Measurements from ENCODE around the gene DIAPH2.
A peak's percentile ranks its signal among the peaks of the same experiment; 100 is the strongest.
"Not testable (repeated sequence)": the region's sequence is repeated elsewhere in the genome, so short reads cannot be mapped to it uniquely, and the experiment has no call there.

Gene DIAPH2

DNA sequence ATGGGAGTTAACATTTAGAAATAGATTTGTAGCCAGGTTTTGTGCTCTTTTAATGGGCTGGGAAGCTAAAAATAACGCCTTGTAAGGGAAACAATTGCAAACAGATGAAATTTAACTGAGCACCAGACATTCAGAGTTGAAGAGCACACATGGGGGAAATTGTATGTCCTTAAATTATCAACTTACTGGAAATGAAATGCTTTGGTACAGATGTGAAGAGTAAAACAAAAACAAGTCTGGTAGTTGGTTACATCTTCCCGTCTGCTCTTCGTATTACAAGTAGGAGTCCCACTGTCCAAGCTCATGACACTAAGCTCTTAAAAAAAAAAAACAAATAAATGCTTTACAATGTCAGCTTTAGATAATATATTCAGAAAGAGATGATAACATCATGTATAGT, 139.5 kb downstream of the DIAPH2 start:
- Histone ChIP-seq H3K27me3 (ENCODE audit: control insufficient read depth, insufficient read depth, low read length) (no peaks in the 10 kb centered on the region), H3K27ac (ENCODE audit: low read depth, low read length) (no peak overlapping the region), H3K9ac (ENCODE audit: low read depth, low read length) (no peak overlapping the region), H3K36me3 (ENCODE audit: control insufficient read depth, insufficient read depth, low read length) (no peaks in the 10 kb centered on the region), H3K4me1 (ENCODE audit: control insufficient read depth, insufficient read depth, low read length) (peaks cover 10% of the 10 kb centered on the region), H3K9me3 (ENCODE audit: control insufficient read depth, insufficient read depth, low read length) (no peaks in the 10 kb centered on the region), H3K4me3 (ENCODE audit: low read depth, low read length) (no peak overlapping the region)

DNA sequence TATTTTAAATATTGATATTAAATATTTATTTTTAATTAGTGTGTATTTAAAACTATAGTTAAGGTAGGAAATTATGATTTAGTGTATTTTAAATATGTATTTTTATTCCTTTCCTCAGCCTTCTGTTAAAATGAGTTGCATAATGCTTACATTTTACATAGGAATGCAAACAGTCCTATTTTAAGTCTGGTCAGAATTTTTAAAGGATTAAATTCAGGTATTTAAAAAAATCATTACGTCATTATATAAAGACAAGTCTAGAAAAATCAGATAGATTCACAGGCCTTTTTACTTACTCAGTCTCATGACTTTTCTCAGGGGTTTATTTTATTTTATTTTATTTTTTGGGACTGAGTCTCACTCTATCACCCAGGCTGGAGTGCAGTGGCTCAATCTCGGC, 148.7 kb downstream of the DIAPH2 start:
- Histone ChIP-seq H3K4me3 (ENCODE audit: low read depth, low read length) (no peak overlapping the region), H3K4me1 (ENCODE audit: control insufficient read depth, insufficient read depth, low read length) (peaks cover 20% of the 10 kb centered on the region), H3K36me3 (ENCODE audit: control insufficient read depth, insufficient read depth, low read length) (no peaks in the 10 kb centered on the region), H3K27ac (ENCODE audit: low read depth, low read length) (no peak overlapping the region), H3K9ac (ENCODE audit: low read depth, low read length) (no peak overlapping the region), H3K9me3 (ENCODE audit: control insufficient read depth, insufficient read depth, low read length) (no peaks in the 10 kb centered on the region), H3K27me3 (ENCODE audit: control insufficient read depth, insufficient read depth, low read length) (no peaks in the 10 kb centered on the region)

DNA sequence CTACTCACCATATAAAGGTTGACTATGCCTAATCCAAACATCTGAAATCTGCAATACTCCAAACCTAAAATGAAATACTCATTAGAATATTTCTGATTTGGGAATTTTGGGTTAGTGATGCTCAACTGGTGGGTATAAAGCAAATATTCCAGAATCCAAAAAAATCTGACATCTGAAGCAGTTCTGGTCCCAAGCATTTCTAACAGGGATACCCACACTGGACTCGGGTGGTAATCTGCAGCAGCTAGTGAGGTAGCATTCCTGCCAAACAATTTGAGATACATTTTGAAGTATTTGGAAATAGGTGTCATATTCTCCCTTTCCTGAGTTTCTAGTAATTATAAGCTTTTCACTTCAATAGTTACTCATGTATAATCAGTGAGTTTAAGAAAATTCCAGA, 149.5 kb downstream of the DIAPH2 start:
- Histone ChIP-seq H3K9me3 (ENCODE audit: control insufficient read depth, insufficient read depth, low read length) (no peaks in the 10 kb centered on the region), H3K9ac (ENCODE audit: low read depth, low read length) (no peak overlapping the region), H3K4me1 (ENCODE audit: control insufficient read depth, insufficient read depth, low read length) (peaks cover 24% of the 10 kb centered on the region), H3K27ac (ENCODE audit: low read depth, low read length) (no peak overlapping the region), H3K36me3 (ENCODE audit: control insufficient read depth, insufficient read depth, low read length) (no peaks in the 10 kb centered on the region), H3K4me3 (ENCODE audit: low read depth, low read length) (no peak overlapping the region), H3K27me3 (ENCODE audit: control insufficient read depth, insufficient read depth, low read length) (no peaks in the 10 kb centered on the region)

DNA sequence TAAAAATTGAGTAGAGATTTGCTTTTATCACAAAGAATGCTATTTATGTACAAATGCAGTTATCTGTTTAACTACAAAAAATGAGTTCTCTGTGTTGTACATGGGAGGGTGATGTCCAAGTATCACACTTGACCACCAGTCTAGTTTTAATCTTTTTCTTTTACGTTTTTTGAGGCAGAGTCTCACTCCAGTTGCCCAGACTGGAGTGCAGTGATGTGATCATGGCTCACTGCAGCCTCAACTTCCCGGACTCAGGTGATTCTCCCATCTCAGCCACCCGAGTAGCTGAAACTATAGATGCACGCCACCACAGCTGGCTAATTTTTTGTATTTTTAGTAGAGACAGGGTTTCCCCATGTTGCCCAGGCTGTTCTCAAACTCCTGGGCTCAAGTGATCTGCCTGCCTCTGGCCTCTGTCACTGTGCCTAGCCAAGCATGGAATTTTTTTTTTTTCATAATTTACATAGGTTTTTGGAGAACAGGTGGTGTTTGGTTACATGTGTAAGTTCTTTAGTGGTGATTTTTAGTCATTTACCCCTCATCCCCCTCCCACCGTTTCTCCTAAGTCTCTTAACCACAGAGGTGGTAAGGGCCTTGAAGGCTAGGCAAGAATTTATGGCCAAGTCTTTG, 151.1 kb downstream of the DIAPH2 start:
- Histone ChIP-seq H3K4me1 (ENCODE audit: control insufficient read depth, insufficient read depth, low read length) (peaks cover 24% of the 10 kb centered on the region), H3K27me3 (ENCODE audit: control insufficient read depth, insufficient read depth, low read length) (no peaks in the 10 kb centered on the region), H3K27ac (ENCODE audit: low read depth, low read length) (no peak overlapping the region), H3K9me3 (ENCODE audit: control insufficient read depth, insufficient read depth, low read length) (no peaks in the 10 kb centered on the region), H3K4me3 (ENCODE audit: low read depth, low read length) (no peak overlapping the region), H3K9ac (ENCODE audit: low read depth, low read length) (no peak overlapping the region), H3K36me3 (ENCODE audit: control insufficient read depth, insufficient read depth, low read length) (no peaks in the 10 kb centered on the region)

DNA sequence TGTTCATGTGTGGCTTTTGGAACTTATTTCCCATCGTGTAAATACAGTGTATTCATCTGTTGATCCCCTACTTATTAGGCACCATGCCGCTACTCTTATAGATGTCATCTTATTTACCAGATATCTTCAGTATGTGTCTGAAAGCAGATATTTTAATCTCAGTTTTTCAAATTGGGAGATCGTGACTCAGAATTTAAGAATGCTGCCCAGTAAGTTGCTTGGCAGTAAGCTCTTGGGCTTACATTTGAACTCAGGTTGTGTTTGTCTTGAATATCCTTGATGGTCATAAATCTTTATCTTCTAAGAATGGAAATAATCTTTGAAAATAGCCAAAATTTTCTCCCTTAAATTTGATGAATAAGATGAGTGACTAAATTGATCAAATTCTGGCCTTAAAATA, 153.2 kb downstream of the DIAPH2 start:
- Histone ChIP-seq H3K9me3 (ENCODE audit: control insufficient read depth, insufficient read depth, low read length) (no peaks in the 10 kb centered on the region), H3K4me1 (ENCODE audit: control insufficient read depth, insufficient read depth, low read length) (peaks cover 43% of the 10 kb centered on the region), H3K36me3 (ENCODE audit: control insufficient read depth, insufficient read depth, low read length) (no peaks in the 10 kb centered on the region), H3K27ac (ENCODE audit: low read depth, low read length) (no peak overlapping the region), H3K27me3 (ENCODE audit: control insufficient read depth, insufficient read depth, low read length) (no peaks in the 10 kb centered on the region), H3K4me3 (ENCODE audit: low read depth, low read length) (no peak overlapping the region), H3K9ac (ENCODE audit: low read depth, low read length) (no peak overlapping the region)

DNA sequence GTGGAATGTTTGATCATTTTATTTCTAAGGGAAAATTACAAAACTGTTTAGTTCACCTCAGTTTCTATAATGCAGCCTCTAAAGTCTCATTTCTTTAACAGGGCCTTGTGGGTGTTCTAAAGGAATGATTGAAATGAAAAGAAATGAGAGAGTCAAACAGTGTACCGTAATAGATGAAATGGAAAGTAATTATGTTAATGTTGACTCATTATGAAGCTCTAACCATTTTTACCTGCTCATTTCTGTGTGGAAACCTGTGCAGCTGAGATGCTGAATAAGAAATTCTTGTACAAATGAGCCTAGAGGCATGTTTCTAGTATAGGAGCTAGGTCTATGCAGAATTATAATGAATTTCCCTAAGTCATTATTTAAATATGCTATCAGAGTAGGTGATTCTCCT, 153.9 kb downstream of the DIAPH2 start:
- no peak overlapping the region for H3K9ac ChIP-seq (ENCODE audit: low read depth, low read length)
- no peaks in the 10 kb centered on the region for H3K9me3 ChIP-seq (ENCODE audit: control insufficient read depth, insufficient read depth, low read length)
- no peak overlapping the region for H3K27ac ChIP-seq (ENCODE audit: low read depth, low read length)
- H3K36me3 ChIP-seq (ENCODE audit: control insufficient read depth, insufficient read depth, low read length): no peaks in the 10 kb centered on the region
- H3K4me1 ChIP-seq (ENCODE audit: control insufficient read depth, insufficient read depth, low read length): peaks cover 49% of the 10 kb centered on the region
- H3K4me3 ChIP-seq (ENCODE audit: low read depth, low read length): no peak overlapping the region
- no peaks in the 10 kb centered on the region for H3K27me3 ChIP-seq (ENCODE audit: control insufficient read depth, insufficient read depth, low read length)

DNA sequence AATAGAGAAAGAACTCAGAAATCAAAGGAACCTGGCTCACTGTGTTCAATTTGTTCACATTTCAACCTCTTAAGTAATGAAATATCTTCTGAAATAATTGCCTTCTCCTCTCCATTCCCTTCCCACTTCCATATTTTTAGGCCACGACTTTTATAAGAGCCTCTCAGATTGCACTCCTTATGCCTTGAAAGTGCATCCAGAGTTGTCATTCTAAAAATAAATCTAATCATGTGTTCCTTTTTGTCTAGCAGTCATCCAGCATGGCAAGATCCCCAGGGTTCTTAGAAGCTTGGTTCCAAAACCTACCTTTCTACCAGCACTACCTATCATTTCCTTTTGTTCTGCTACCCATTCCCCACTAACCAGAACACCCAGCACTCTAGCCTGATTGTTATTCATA, 156.7 kb downstream of the DIAPH2 start:
- peak overlapping the region; percentile 50 for H3K27ac ChIP-seq (ENCODE audit: low read depth, low read length)
- peaks cover 53% of the 10 kb centered on the region for H3K4me1 ChIP-seq (ENCODE audit: control insufficient read depth, insufficient read depth, low read length)
- H3K9me3 ChIP-seq (ENCODE audit: control insufficient read depth, insufficient read depth, low read length): no peaks in the 10 kb centered on the region
- no peaks in the 10 kb centered on the region for H3K27me3 ChIP-seq (ENCODE audit: control insufficient read depth, insufficient read depth, low read length)
- no peak overlapping the region for H3K9ac ChIP-seq (ENCODE audit: low read depth, low read length)
- no peaks in the 10 kb centered on the region for H3K36me3 ChIP-seq (ENCODE audit: control insufficient read depth, insufficient read depth, low read length)
- H3K4me3 ChIP-seq (ENCODE audit: low read depth, low read length): no peak overlapping the region

DNA sequence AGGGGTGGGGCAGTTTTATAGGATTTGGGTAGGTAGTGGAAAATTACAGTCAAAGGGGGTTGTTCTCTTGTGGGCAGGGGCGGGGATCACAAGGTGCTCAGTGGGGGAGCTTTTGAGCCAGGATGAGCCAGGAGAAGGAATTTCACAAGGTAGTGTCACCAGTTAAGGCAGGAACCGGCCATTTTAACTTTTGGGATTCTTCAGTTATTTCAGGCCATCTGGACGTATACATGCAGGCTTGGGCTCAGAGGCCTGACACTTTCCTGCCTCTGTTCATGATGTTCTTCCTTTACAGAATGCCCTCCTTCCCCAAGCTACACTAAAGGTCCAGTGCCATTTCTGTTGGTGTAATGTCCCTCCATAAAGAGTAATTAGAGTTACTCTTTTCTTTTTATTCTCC, 157.2 kb downstream of the DIAPH2 start:
- Histone ChIP-seq H3K27ac (ENCODE audit: low read depth, low read length) (peak overlapping the region; percentile 56), H3K4me3 (ENCODE audit: low read depth, low read length) (peak overlapping the region; percentile 14; the same call in 1 of the 2 replicates), H3K4me1 (ENCODE audit: control insufficient read depth, insufficient read depth, low read length) (peaks cover 59% of the 10 kb centered on the region), H3K9ac (ENCODE audit: low read depth, low read length) (0 out of 2 replicates have a peak overlapping the region, but pooled peaks have one; percentile 30)
- not testable (repeated sequence) for H3K36me3 ChIP-seq (ENCODE audit: control insufficient read depth, insufficient read depth, low read length); H3K9me3 ChIP-seq (ENCODE audit: control insufficient read depth, insufficient read depth, low read length); H3K27me3 ChIP-seq (ENCODE audit: control insufficient read depth, insufficient read depth, low read length)

DNA sequence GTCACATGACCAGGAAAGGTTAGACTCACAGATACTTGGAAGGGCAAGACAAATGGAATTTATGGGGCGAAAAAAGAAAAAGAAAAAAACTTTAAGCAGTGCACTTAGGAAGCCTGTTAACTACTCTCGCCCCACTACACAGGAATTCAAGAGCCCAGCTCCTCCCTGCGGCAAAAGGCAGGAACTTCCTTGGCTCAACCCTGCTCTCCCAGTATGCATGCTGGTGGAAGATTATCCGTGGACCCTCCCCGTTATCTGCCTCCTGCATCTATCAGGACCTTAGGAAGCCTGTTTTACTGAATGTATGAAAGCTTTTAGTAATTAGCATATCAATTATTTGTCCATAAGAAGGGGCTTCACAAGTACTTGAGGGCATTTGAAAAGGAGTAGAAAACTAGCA, 158.9 kb downstream of the DIAPH2 start:
- no peak overlapping the region for H3K27ac ChIP-seq (ENCODE audit: low read depth, low read length)

DNA sequence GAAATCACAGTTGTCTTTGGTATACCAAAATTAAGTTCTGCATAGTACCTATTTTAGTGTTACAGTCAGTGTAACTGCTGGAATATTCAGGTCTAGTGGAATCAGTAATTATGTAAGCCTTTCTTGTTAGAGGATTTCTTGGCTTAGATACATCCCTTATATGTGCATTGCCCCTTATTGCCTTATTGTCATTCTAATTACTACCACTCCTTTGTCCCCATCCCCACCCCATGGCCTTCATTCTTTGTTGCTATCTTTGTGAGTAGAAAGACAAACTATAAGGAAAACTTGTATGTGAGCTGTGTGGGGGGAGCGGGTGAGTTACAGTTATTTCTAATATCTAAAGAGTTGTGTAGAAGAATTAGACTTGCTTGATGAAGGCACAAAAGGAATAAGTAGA, 162.2 kb downstream of the DIAPH2 start:
- no peaks in the 10 kb centered on the region for H3K27me3 ChIP-seq (ENCODE audit: control insufficient read depth, insufficient read depth, low read length)
- H3K9ac ChIP-seq (ENCODE audit: low read depth, low read length): no peak overlapping the region
- H3K4me1 ChIP-seq (ENCODE audit: control insufficient read depth, insufficient read depth, low read length): peaks cover 47% of the 10 kb centered on the region
- 0 out of 2 replicates have a peak overlapping the region, but pooled peaks have one; percentile 4 for H3K4me3 ChIP-seq (ENCODE audit: low read depth, low read length)
- H3K36me3 ChIP-seq (ENCODE audit: control insufficient read depth, insufficient read depth, low read length): no peaks in the 10 kb centered on the region
- no peak overlapping the region for H3K27ac ChIP-seq (ENCODE audit: low read depth, low read length)
- no peaks in the 10 kb centered on the region for H3K9me3 ChIP-seq (ENCODE audit: control insufficient read depth, insufficient read depth, low read length)

More for the DNA sequence above, 158.9 kb downstream of the DIAPH2 start:
- H3K36me3 ChIP-seq (ENCODE audit: control insufficient read depth, insufficient read depth, low read length): no peaks in the 10 kb centered on the region
- H3K27me3 ChIP-seq (ENCODE audit: control insufficient read depth, insufficient read depth, low read length): no peaks in the 10 kb centered on the region
- H3K4me3 ChIP-seq (ENCODE audit: low read depth, low read length): no peak overlapping the region
- no peaks in the 10 kb centered on the region for H3K9me3 ChIP-seq (ENCODE audit: control insufficient read depth, insufficient read depth, low read length)
- H3K9ac ChIP-seq (ENCODE audit: low read depth, low read length): no peak overlapping the region
- H3K4me1 ChIP-seq (ENCODE audit: control insufficient read depth, insufficient read depth, low read length): peaks cover 55% of the 10 kb centered on the region

DNA sequence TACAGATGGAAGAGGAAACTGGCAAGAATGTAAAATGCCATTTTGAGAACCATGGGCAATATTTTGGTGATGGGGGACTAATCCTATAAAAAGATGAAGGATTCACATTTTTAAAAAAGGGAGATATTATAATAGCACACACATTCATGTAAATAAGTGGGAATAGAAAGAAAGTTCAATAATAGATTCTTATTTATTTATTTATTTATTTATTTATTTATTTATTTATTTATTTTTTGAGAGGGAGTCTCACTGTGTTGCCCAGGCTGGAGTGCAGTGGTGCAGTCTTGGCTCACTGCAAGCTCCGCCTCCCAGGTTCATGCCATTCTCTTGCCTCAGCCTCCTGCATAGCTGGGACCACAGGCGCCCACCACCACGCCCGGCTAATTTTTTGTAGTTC, 174.8 kb downstream of the DIAPH2 start:
- not testable (repeated sequence) for H3K9ac ChIP-seq (ENCODE audit: low read depth, low read length)

More for the DNA sequence above, 174.8 kb downstream of the DIAPH2 start:
- not testable (repeated sequence) for H3K27me3 ChIP-seq (ENCODE audit: control insufficient read depth, insufficient read depth, low read length); H3K27ac ChIP-seq (ENCODE audit: low read depth, low read length); H3K4me3 ChIP-seq (ENCODE audit: low read depth, low read length); H3K36me3 ChIP-seq (ENCODE audit: control insufficient read depth, insufficient read depth, low read length); H3K4me1 ChIP-seq (ENCODE audit: control insufficient read depth, insufficient read depth, low read length); H3K9me3 ChIP-seq (ENCODE audit: control insufficient read depth, insufficient read depth, low read length)

Data from HUES48 (cell line).